CD4-positive, alpha-beta T cell treated with Interleukin-4 for 1 hour (primary cell): Measurements from ENCODE around the gene RIMKLA.

Experiments
- DNase-seq, 2 donors: peaks; one replicate each; pipeline ENCODE4 v3.0.0-alpha.2; 2020 to 2022

The RIMKLA gene

GRCh38 chr1:42430286-42431135 lies 49.9 kb downstream of the RIMKLA start:
- DNase-seq, result no peak

- no peak for DNase-seq
Observed at GRCh38 chr1:42431514-42431913, 50.9 kb downstream of the RIMKLA start.

- DNase-seq, result no peak
Observed at GRCh38 chr1:42432714-42433113, 52.1 kb downstream of the RIMKLA start.

GRCh38 chr1:42433369-42433768 lies 52.8 kb downstream of the RIMKLA start:
- no peak for DNase-seq

- DNase-seq, result no peak
Observed at GRCh38 chr1:42434340-42434739, 53.7 kb downstream of the RIMKLA start.

GRCh38 chr1:42439940-42440339 lies 59.3 kb downstream of the RIMKLA start:
- no peak for DNase-seq

- no peak for DNase-seq
Observed at GRCh38 chr1:42442662-42443061, 62.1 kb downstream of the RIMKLA start.

GRCh38 chr1:42449256-42449655 lies 68.7 kb downstream of the RIMKLA start:
- no peak for DNase-seq

- no peak for DNase-seq
Observed at GRCh38 chr1:42450061-42450460, 69.5 kb downstream of the RIMKLA start.

GRCh38 chr1:42453386-42453785 lies 72.8 kb downstream of the RIMKLA start:
- DNase-seq, result no peak

- DNase-seq, result no peak
Observed at GRCh38 chr1:42454403-42454802, 73.8 kb downstream of the RIMKLA start.

GRCh38 chr1:42456010-42456753 lies 75.6 kb downstream of the RIMKLA start, which contains the start of the genes PPCS and ZMYND12:
Gene PPCS, plus strand, starts transcription at chr1:42456543. Its CDS starts 23 bp downstream, at chr1:42456566.
Gene ZMYND12, minus strand, starts transcription at chr1:42456022. Its CDS starts 25 bp downstream, at chr1:42455997.
- peak; percentile 91 for DNase-seq

GRCh38 chr1:42456754-42457089 lies 76.1 kb downstream of the RIMKLA start:
- peak; percentile 63 to 66 for DNase-seq

- no peak for DNase-seq
Observed at GRCh38 chr1:42461196-42461595, 80.6 kb downstream of the RIMKLA start.

GRCh38 chr1:42462828-42463763 lies 82.5 kb downstream of the RIMKLA start, which contains the start of gene CCDC30:
Gene CCDC30, plus strand, starts transcription at chr1:42463286. Its CDS starts 17,266 bp downstream, at chr1:42480552.
- DNase-seq, result peak; percentile 98 to 99

GRCh38 chr1:42463921-42464320 lies 83.3 kb downstream of the RIMKLA start:
- DNase-seq, result no peak

GRCh38 chr1:42466030-42466429 lies 85.4 kb downstream of the RIMKLA start:
- no peak for DNase-seq

GRCh38 chr1:42469727-42470126 lies 89.1 kb downstream of the RIMKLA start:
- DNase-seq, result no peak
